GM21528 (cell line): ENCODE measurements around the gene ZNF335.
"Not testable (repeated sequence)": the region's sequence is repeated elsewhere in the genome, so short reads cannot be mapped to it uniquely, and the experiment has no call there.

ENCODE experiments used
- ATAC-seq: cut with Tn5 transposase; IDR thresholded peaks from one replicate; pipeline ENCODE4 v1.9.1; 2021; ENCODE audit warnings: mild to moderate bottlenecking, moderate library complexity; ENCODE audit not compliant: unreplicated experiment, low FRiP score

ZNF335 gene

GRCh38 chr20:46004889-46005473 lies 33.0 kb upstream of the ZNF335 start:
- ATAC-seq, result no peak

- no peak for ATAC-seq
These were observed 32.2 kb upstream of the ZNF335 start for GRCh38 chr20:46004187-46004586.

DNA sequence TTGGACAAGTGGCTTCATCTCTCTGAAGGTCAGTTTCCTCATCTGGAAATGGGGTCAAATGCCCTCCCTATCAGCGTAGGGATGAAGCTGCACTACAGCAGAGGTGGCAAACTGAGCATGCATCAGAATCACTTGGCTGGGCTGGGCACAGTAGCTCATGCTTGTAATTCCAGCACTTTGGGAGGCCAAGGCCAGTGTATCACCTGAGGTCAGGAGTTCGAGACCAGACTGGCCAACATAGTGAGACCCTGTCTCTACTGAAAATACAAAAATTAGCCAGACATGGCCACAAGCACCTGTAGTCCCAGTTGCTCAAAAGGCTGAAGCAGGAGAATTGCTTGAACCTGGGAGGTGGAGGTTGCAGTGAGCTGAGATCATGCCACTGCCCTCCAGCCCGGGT lies 30.0 kb upstream of the ZNF335 start:
- no peak for ATAC-seq

- ATAC-seq, result no peak
These were observed 29.5 kb upstream of the ZNF335 start for GRCh38 chr20:46001498-46001897.

DNA sequence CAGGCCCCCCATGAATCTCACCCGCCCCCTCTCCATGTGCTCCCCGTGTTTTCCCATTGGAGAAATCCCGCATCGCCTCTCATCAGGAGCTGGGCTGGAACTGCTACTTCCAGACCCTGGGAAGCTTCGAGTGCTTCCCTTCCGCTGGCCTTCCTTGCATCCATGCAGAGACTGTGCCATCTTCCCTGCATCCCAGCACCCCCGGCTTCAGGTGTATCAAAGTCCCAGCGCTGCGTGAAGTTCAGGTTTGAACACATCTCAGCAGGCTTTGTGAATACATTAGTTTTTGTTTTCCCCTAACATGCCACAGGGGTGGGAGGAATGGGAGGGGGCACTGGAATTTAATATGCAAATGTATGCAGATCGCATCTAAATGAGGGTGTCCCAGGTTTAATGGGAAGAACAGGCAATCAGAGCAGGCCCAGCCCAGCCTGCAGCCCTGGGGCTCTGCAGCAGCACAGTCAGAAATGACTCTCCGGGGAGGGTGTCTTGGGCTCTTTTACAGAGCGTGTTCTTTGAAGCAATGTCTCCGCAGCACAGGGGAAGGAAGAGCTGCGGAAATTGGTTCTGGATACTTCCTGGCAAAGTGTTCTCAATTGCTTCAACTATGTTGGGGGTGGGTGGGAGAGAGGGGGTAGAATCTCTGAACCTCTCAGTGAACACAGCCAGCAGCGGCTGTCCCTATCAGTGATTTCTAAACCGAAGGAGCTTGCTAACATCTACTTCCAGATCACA lies 28.4 kb upstream of the ZNF335 start:
- ATAC-seq, result no peak

DNA sequence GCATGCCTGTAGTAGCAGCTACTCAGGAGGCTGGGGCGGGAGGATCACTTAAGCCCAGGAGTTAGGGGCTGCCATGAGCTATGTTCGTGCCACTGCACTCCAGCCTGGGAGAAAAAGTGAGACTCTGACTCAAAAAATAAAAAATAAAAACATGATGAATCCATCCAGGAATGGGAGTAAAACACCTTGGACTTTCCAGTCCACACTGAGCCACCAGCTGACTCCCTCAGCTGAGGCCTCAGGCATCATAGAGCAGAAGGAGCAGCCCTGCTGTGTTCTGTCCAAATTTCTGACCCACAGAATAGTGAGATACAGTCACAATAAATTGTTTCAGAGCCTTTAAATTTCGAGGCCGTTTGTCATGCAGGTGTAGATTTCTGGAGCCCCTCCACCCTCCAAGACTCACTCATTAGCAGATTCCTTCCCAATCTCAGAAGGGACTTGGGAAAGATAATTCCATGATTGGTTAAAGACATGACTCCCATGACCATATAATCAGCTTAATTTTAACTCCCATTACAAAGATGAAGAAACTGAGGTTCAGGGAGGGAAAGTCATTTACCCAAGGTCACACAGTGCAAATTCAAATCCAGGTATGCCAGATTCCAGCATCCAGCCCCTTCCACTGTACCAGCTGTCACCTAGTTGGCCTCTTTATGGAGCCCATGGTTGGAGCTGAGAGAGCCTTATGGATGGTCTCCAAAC lies 27.7 kb upstream of the ZNF335 start:
- ATAC-seq, result no peak

GRCh38 chr20:45998761-45999160 lies 26.8 kb upstream of the ZNF335 start:
- no peak for ATAC-seq

GRCh38 chr20:45998337-45998736 lies 26.3 kb upstream of the ZNF335 start:
- ATAC-seq, result no peak

DNA sequence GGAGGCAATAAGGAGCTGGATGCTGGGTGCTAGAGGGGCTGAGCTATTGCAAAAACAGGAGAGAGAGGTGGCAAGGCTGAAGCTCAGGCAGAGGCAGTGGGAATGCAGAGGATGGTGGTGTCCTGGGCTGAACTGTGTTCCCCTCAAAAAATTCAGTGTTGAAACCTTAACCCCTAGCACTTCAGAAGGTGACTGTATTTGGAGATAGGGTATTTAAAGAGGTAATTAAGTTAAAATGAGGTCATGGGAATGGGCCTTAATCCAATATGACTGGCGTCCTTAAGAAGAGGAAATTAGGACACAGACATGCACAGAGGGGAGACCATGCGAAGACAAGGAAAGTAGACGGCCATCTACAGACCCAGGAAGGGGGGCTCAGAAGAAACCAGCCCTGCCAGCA lies 25.2 kb upstream of the ZNF335 start:
- ATAC-seq, result no peak

DNA sequence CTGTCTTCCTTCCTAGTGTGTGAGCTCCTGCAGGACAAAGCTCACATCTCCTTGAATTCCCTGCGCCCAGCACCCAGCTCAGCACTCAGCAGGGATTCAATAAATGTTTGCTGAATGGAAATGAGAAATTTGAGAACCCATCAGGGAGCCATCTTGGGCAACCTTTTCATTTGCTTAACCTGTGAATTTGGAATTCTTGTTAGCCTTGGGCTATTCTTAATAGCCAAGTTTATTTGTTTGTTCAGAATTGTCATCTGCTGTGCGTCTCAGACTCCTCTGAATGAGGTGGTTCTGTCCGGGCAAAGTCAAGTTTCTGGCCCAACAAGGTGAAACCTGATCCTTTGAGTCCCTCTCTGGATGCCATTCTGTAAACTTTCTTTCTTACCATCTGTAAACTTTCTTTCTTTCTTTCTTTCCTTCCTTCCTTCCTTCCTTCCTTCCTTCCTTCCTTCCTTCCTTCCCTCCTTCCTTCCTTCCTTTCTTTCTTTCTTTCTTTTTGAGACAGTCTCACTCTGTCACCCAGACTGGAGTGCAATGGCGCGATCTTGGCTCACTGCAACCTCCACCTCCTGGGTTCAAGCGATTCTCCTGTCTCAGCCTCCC lies 23.6 kb upstream of the ZNF335 start:
- not testable (repeated sequence) for ATAC-seq

GRCh38 chr20:45994761-45995493 lies 22.9 kb upstream of the ZNF335 start:
- no peak for ATAC-seq

DNA sequence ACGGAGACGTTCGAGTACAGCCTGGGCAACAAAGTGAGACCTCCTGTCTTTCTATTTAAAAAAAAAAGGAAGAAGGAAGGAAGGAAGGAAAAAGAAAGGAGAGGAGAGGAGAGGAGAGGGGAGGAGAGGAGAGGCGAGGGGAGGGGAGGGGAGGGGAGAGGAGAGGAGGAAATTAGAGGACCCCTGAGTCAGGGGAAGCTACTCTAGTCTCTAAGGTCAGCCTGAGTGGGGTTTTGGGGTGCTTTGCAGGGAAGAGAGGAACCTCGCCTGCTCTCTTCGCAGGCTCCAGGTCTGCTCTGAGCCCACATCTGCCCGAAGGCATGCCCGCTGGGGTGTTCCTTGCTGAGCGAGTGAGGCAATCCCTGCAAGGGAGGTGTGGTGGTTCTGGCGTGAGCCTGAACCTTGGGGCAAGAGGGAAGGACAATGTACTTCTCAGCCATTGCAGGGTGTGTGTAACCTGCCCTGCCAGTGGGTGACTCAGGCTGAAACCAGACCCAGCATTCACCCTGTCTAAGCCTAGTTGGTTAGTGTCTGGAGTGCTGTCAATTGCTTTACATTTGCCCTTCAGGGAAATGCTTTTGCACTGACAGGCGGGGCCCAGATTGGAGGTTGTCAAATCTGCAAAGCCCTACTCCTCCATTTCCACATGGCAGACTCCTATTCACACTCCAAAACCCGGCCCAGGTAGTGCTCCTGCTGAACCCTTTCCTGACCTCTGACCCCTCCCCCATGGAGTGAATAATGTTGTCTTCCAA lies 21.4 kb upstream of the ZNF335 start:
- no peak for ATAC-seq

- ATAC-seq, result no peak
These were observed 19.6 kb upstream of the ZNF335 start for GRCh38 chr20:45991616-45992015.

DNA sequence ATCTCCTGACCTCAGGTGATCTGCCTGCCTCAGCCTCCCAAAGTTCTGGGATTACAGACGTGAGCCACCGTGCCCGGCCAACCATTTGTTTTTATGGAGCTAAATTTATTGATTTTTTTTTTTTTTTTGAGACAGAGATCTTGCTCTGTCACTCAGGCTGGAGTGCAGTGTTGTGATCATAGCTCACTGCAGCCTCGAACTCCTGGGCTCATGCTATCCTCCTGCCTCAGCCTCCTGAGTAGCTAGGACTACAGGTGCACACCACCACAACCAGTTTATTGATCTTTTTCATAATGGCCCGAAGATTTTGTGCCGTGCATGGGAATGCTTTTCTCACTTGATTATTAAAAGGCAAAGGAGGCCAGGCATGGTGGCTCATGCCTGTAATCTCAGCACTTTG lies 16.8 kb upstream of the ZNF335 start:
- ATAC-seq, result not testable (repeated sequence)

GRCh38 chr20:45987108-45987780 lies 15.2 kb upstream of the ZNF335 start:
- ATAC-seq, result no peak

DNA sequence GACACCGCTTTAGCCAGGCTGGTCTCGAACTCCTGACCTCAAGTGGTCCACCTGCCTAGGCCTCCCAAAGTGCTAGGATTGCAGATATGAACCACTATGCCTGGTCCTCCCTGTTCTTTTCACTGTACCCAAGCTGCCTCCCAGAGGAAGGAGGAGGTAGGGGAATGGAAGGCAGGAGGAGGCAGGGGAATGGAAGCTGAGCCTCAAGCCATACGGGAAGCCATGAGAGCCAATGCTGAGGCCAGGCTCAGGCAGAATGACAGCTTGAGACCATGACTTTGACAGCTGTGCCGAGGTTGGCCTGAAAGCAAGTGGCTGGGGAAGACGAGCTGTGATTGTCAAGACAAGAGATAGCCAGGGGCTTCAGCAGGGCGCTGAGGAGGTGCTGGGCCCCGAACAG lies 13.6 kb upstream of the ZNF335 start:
- no peak for ATAC-seq

DNA sequence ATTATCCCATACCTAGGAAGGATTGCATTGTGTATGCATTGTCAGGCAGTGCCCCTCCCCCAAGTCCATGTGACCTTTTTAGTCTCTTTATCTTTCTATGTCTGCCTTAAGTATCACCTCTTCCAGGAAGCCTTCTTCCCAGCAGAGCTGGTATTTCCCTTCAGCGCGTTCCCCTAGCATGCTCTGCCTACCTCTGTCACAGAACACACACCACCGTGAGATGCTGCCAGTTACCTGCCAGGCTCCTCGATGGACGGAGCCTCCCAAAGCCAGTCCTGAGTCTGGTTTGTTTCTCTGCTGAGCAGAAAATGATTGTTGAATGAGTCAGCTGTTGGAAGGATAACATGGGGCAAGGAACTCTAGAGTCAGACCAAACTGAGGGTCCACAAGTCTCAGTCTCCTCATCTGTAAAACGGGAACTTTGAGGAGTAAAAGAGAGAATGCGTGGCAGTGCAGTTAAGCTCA lies 11.3 kb upstream of the ZNF335 start:
- no peak for ATAC-seq

GRCh38 chr20:45981261-45981660 lies 9.3 kb upstream of the ZNF335 start:
- no peak for ATAC-seq

DNA sequence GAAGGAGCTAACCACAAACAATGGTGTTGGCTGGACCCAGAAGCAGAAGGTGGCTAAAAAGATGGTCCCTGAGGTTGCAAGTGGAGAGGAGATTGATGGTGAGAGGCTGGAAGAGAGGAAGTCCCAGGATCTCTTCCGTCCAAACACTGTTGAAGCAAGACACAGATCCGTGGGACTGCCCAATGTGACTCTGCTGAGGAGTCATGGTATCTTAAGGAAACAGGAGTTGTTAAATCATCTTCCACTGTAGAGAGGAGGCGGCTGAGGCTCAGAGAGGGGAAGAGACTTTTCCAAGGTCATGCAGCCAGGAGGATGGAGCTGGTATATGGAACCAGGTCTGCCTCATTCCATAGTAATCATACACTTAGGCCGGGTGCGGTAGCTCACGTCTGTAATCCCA lies 4.1 kb upstream of the ZNF335 start:
- ATAC-seq, result no peak
